GM19455 (cell line): ENCODE results near the gene LRRC43.
"Not testable (repeated sequence)": the region's sequence is repeated elsewhere in the genome, so short reads cannot be mapped to it uniquely, and the experiment has no call there.

ENCODE experiments used
- ATAC-seq: cut with Tn5 transposase; IDR thresholded peaks from one replicate; pipeline ENCODE4 v1.9.1; 2021; ENCODE audit not compliant: unreplicated experiment

The LRRC43 gene

GRCh38 chr12:122152754-122153153 is 30.2 kb upstream of the LRRC43 start:
- ATAC-seq: no peak

GRCh38 chr12:122155705-122156104 is 27.2 kb upstream of the LRRC43 start:
- ATAC-seq: no peak

GRCh38 chr12:122158700-122159285 is 24.1 kb upstream of the LRRC43 start:
- no peak for ATAC-seq

DNA sequence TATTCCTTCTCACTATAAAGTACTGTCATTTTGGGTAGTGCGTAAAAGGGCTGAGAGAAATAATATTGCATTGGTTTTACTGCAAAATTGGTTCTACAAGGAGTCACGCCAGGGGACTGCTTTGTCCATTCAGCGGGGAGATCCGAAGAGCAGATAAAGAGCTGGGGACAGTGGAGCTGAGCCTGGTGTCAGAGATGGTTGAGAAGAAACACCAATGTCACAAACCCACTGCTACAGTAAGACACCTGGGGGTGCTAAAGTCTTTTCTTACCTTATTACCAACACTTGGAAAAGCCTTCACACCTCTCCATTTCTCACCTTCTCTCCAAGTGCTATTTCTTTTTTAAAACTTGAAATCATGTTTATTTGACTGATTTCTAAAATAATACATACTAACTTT is 23.0 kb upstream of the LRRC43 start:
- no peak for ATAC-seq

GRCh38 chr12:122160761-122161160 is 22.2 kb upstream of the LRRC43 start:
- ATAC-seq: no peak

DNA sequence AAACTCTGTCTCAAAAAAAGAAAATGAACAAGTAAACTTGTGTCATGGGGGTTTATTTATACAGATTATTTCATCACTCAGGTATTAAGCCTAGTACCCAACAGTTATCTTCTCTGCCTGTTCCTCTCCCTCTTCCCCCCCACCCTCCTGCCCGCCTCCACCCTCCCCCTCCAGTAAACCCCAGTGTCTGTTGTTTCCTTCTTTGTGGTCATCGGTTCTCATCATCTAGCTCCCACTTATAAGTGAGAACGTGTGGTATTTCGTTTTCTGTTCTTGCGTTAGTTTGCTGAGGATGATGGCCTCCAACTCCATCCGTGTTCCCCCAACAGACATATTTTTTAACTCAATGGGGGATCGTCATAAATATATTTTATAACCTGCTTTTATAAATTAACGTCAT is 21.2 kb upstream of the LRRC43 start:
- no peak for ATAC-seq

DNA sequence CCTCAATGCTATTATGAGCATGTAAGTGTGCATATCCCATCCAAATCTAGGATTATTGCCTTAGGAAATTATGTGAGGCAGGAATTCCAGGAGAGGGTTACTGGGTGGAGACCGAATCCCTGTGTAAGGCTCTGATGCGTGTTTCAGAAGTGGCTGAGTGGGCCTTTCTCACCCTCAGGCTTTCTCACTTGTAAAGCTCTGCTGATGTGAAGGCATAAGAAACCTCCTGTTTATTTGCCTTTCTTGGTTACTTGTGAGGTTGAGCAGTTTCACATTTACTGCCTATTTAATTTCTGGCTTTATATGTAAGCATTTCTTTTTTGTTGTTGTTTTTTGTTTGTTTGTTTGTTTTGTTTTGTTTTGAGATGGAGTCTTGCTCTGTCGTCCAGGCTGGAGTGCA is 19.9 kb upstream of the LRRC43 start:
- ATAC-seq: no peak

- no peak for ATAC-seq
These were observed 16.2 kb upstream of the LRRC43 start for GRCh38 chr12:122166422-122167349.

DNA sequence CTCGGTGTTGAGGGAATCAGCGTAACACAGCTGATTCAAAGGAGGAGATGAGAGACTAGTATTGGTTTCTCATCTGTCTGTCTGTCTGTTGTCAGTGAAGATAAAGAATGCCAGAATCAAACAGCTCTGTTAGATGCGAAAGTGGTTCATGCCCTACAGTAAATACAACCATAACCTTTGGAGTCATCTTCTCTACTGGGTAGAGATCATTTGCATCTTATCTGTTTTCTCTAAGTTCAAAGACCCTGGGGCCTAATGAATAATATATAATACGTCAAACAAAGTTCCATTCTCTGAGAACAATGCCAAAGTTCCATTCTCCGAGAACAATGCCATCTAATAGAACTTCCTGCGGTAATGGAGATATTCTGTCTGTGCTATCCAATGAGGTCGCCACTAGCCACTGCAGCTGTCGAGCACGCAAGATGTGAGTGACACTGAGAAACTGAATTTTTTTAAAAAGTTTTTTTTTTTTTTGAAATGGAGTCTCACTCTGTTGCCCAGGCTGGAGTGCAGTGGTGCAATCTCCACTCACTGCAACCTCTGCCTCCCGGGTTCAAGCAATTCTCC is 15.5 kb upstream of the LRRC43 start:
- no peak for ATAC-seq

DNA sequence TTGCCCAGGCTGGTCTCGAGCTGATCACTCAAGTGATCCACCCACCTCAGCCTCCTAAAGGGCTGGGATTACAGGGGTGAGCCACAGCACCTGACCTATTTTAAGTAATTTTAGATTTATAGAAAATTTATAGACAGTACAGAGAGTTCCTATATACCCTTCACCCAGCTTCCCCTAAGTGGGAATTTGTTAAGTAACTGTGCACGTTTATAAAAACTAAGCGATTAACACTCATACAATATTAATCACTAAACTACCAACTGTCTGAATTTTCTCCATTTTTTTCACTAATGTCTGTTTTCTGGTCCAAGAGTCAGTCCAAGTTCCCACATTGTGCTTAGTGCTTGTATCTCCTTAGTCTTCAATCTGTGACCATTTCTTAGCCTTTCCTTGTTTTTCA is 14.4 kb upstream of the LRRC43 start:
- ATAC-seq: no peak

- ATAC-seq: no peak
These were observed 11.5 kb upstream of the LRRC43 start for GRCh38 chr12:122171399-122171798.

DNA sequence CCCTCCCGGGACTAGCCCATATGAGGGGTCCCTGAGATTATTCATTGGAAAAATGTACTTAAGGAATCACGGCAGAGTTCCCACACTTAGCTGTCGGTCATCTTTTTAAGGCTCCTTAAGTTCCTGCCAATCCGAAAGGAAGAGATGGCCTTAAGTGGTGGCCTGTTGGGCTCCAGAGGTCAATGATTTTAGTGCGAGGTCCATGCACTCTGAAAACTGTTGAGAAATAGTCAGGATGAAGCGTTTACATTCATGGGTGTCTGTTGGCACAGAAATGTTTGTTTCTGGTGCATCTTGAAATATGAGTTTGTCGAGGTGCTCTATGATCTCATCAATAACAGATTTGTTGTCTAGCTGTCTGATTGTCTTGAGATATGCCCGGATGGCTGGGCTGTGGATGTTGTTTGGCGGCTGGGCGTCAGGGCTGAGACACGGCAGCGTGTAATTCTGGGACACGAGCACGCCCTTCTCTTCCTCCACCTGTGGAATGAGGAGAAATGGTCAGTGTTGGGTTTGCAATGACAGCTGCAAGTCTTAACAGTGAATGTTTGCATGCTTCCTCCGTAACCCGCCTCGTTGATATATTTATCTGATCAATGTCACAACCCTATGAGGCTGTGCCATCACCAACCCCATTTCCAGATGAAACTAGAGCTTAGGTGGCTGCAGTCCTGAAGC is 10.5 kb upstream of the LRRC43 start:
- no peak for ATAC-seq

DNA sequence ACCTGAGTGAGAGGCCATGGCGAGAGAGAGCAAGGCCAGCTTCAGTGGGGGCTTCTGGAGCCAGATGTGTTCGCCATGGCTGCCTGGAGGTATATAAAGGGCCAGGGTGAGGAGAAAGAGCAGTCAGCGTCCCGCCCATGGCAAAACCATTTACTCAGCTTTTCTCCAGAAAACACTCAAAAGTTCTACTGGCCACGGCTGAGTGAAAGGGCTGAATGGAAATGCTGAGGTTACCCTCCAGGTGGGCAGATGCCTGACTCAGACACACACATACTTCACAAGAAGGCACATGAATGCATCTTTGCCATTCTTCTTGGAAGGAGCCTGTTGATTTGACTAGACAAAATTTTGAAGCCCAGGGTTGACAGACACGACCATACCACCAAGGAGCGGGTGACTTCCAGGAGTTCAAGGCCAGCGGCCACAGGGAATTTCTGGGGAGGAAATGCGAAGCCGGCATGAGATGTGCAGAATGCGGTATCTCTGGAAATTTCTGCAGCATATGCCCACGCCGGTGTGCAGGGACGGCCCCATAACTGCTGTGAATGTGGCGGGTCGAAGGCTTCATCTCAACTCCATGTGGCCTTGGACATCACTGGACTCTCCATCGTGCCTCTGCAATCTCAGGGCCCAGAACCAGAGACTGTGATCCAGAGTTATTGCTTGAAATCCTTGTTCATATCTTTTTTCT is 8.6 kb upstream of the LRRC43 start, which contains the start of gene IL31:
TSS of gene IL31 (minus strand) at position 67 of the 691 bp plus-strand sequence. CDS start at position 18, 49 bp downstream.
- no peak for ATAC-seq

DNA sequence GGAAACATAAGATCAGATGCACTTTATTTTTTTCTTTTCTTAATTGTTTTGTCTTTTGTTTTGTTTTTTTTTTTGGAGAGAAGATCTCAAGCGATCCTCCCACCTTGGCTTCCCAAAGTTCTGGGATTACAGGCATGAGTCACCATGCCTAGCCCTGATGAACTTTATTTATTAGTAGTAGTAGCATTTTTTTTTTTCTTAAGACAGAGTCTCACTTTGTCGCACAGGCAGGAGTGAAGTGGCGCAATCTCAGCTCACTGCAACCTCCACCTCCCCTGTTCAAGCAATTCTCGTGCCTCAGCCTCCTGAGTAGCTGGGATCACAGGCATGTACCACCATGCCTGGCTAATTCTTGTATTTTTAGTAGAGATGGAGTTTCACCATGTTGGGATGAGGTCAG is 6.5 kb upstream of the LRRC43 start:
- ATAC-seq: not testable (repeated sequence)

DNA sequence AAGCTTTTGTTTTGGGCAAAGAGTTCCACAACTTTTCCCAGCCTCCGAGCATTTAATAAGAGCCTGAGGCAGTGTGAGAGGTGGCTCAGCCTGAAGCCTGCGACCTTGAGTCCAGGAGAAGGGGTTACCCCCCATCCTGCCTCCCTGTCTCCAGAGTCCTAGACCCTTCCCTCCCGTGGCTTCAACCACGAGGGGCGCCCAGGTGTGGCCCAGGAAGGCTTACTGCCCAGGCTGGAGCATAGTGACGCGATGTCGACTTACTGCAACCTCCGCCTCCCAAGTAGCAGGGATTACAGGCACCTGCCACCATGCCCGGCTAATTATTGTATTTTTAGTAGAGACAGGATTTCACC is 641 bp downstream of the LRRC43 start:
- ATAC-seq: no peak

DNA sequence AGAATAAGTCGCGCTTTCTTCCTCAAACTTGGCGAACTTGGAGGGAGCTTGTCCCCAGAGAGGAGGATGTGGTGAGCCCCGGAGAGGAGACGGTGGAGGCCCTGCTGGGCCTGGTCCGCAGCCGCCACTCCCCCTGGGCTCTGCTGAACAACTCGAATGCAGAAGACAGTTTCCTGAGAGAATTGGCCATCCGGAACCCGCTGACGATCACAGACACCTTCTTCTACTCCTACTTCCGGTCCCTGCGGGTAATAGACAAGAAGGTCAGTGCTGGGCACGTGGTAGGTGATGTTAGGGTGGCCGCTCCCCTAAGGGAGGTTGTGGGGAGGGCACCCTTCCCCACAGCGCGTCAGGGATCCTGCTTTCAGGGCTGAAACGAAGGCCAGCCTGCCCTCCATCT is 1.6 kb downstream of the LRRC43 start:
- no peak for ATAC-seq

- no peak for ATAC-seq
These were observed 2.2 kb downstream of the LRRC43 start for GRCh38 chr12:122185079-122185478.

DNA sequence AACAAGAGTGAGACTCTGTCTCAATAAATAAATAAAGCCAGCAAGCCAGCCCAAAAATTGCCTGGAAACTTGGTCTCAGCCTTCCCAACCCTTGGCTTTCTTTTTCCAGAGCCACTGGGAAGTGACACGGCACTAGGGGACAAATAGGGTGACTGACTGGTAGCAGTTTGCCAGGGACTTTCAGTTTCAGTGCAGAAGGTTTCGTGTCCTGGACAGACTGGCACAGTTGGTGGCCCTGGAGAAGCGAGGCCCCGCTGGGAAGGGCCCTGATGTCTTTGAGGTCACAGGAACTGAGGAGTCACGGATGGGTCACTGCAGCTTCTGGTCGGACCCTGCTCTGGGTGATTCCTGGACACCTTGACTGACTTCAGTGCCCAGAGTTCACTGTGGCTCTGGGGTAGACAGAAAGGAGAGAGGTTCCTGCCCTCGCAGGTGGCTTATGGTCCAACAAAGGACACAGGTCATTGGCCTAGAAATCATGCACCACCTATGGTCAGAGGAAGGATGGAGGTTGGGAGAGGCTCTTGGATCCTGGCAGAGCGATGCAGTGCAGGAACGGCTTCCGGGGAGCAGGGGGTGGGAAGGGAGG is 2.7 kb downstream of the LRRC43 start:
- no peak for ATAC-seq

- ATAC-seq: no peak
These were observed 4.5 kb downstream of the LRRC43 start for GRCh38 chr12:122187466-122187865.

- ATAC-seq: no peak
These were observed 6.9 kb downstream of the LRRC43 start for GRCh38 chr12:122189626-122190475.
